Measurements from ENCODE around the gene PTCRA. TPM values are rescaled to one million over a fixed set of nuclear protein-coding genes. Genes with fewer than 3 reads are reported as not detected.
A peak's percentile ranks its signal among the peaks of the same experiment; 100 is the strongest.
"Not testable (repeated sequence)": the region's sequence is repeated elsewhere in the genome, so short reads cannot be mapped to it uniquely, and the experiment has no call there.

The PTCRA gene
- total and polyA plus RNA-seq, 2 donors from 2014 or later = not detected

- H3K9ac ChIP-seq (ENCODE audit: low read length in 3 of 3) = no peak overlapping the region
- DNase-seq (no peak), FAIRE-seq (no peak)
- TF ChIP-seq, protein P1, sequence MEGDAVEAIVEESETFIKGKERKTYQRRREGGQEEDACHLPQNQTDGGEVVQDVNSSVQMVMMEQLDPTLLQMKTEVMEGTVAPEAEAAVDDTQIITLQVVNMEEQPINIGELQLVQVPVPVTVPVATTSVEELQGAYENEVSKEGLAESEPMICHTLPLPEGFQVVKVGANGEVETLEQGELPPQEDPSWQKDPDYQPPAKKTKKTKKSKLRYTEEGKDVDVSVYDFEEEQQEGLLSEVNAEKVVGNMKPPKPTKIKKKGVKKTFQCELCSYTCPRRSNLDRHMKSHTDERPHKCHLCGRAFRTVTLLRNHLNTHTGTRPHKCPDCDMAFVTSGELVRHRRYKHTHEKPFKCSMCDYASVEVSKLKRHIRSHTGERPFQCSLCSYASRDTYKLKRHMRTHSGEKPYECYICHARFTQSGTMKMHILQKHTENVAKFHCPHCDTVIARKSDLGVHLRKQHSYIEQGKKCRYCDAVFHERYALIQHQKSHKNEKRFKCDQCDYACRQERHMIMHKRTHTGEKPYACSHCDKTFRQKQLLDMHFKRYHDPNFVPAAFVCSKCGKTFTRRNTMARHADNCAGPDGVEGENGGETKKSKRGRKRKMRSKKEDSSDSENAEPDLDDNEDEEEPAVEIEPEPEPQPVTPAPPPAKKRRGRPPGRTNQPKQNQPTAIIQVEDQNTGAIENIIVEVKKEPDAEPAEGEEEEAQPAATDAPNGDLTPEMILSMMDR (IDR thresholded peaks at IDR 0.05; ENCODE audit: borderline replicate concordance, extremely low read depth, insufficient read depth) = no peak
- H3K27me3 ChIP-seq (ENCODE audit: control insufficient read depth, insufficient read depth, low read length) = no peaks in the 10 kb centered on the region
- peaks cover 0 to 4% (median 3%) of the 10 kb centered on the region in 3 donors for H3K4me1 ChIP-seq (ENCODE audit: control insufficient read depth in 2 of 3, insufficient read depth in 2 of 3, low read depth in 1 of 3, low read length in 3 of 3)
- no peak overlapping the region for H3K27ac ChIP-seq (ENCODE audit: low read depth in 2 of 2, low read length in 2 of 2)
- intact Hi-C loops (cut with DNase I) = no loop called here
- H3K9me3 ChIP-seq (ENCODE audit: control insufficient read depth in 2 of 3, insufficient read depth in 1 of 3, low read length in 3 of 3) = no peaks in the 10 kb centered on the region
- H3K4me3 ChIP-seq (ENCODE audit: low read length in 3 of 3) = no peak overlapping the region
- H3K36me3 ChIP-seq (ENCODE audit: control insufficient read depth in 2 of 3, insufficient read depth in 3 of 3, low read length in 3 of 3) = peaks cover 11 to 28% (median 22%) of the 10 kb centered on the region in 3 donors
Measured at GRCh38 chr6:42885702-42886101, 30.2 kb upstream of the PTCRA start.

DNA sequence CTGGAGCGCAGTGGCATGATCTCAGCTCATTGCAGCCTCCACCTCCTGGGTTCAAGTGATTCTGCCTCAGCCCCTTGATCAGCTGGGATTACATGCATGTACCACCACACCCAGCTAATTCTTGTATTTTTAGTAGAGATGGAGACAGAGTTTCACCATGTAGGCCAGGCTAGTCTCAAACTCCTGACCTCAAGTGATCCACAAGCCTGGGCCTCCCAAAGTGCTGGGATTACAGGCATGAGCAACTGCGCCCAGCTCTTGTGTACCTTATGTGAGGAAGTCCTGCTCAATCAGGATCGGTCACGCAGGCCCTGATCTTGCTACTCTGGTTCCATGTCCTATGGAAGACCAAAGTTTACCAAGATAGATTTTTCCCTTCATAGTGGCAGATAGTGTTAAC is 27.7 kb upstream of the PTCRA start:
- H3K27ac ChIP-seq (ENCODE audit: low read depth in 2 of 2, low read length in 2 of 2); H3K4me1 ChIP-seq (ENCODE audit: control insufficient read depth in 2 of 3, insufficient read depth in 2 of 3, low read depth in 1 of 3, low read length in 3 of 3); FAIRE-seq; DNase-seq; H3K27me3 ChIP-seq (ENCODE audit: control insufficient read depth, insufficient read depth, low read length); H3K9me3 ChIP-seq (ENCODE audit: control insufficient read depth in 2 of 3, insufficient read depth in 1 of 3, low read length in 3 of 3); H3K4me3 ChIP-seq (ENCODE audit: low read length in 3 of 3); H3K9ac ChIP-seq (ENCODE audit: low read length in 3 of 3); intact Hi-C loops (cut with DNase I): not testable (repeated sequence)
- H3K36me3 ChIP-seq (ENCODE audit: control insufficient read depth in 2 of 3, insufficient read depth in 3 of 3, low read length in 3 of 3) = peaks cover 11 to 24% (median 22%) of the 10 kb centered on the region in 3 donors

- no peak overlapping the region for H3K27ac ChIP-seq (ENCODE audit: low read depth in 2 of 2, low read length in 2 of 2)
- DNase-seq (peak in 1 of 5 donors; percentile 7), FAIRE-seq (no peak)
- peak overlapping the region; percentile 39 to 81 (median 74) for H3K9ac ChIP-seq (ENCODE audit: low read length in 3 of 3)
- no peaks in the 10 kb centered on the region for H3K9me3 ChIP-seq (ENCODE audit: control insufficient read depth in 2 of 3, insufficient read depth in 1 of 3, low read length in 3 of 3)
- H3K36me3 ChIP-seq (ENCODE audit: control insufficient read depth in 2 of 3, insufficient read depth in 3 of 3, low read length in 3 of 3) = peaks cover 5 to 8% (median 7%) of the 10 kb centered on the region in 3 donors
- intact Hi-C loops (cut with DNase I) = no loop called here
- TF ChIP-seq, protein P1 (IDR thresholded peaks at IDR 0.05; ENCODE audit: borderline replicate concordance, extremely low read depth, insufficient read depth) = no peak
- peaks cover 0 to 7% (median 0%) of the 10 kb centered on the region in 3 donors for H3K4me1 ChIP-seq (ENCODE audit: control insufficient read depth in 2 of 3, insufficient read depth in 2 of 3, low read depth in 1 of 3, low read length in 3 of 3)
- peak overlapping the region; percentile 78 to 82 (median 78) for H3K4me3 ChIP-seq (ENCODE audit: low read length in 3 of 3)
- H3K27me3 ChIP-seq (ENCODE audit: control insufficient read depth, insufficient read depth, low read length) = no peaks in the 10 kb centered on the region
Measured at GRCh38 chr6:42889815-42890214, 26.0 kb upstream of the PTCRA start.

GRCh38 chr6:42890311-42891198 is 25.3 kb upstream of the PTCRA start:
- intact Hi-C loops (cut with DNase I) = no loop called here
- TF ChIP-seq, protein P1 (IDR thresholded peaks at IDR 0.05; ENCODE audit: borderline replicate concordance, extremely low read depth, insufficient read depth) = no peak
- Histone ChIP-seq H3K9me3 (ENCODE audit: control insufficient read depth in 2 of 3, insufficient read depth in 1 of 3, low read length in 3 of 3) (no peaks in the 10 kb centered on the region), H3K4me3 (ENCODE audit: low read length in 3 of 3) (peak overlapping the region; percentile 78 to 82 (median 78)), H3K27me3 (ENCODE audit: control insufficient read depth, insufficient read depth, low read length) (no peaks in the 10 kb centered on the region), H3K4me1 (ENCODE audit: control insufficient read depth in 2 of 3, insufficient read depth in 2 of 3, low read depth in 1 of 3, low read length in 3 of 3) (peaks cover 0 to 7% (median 0%) of the 10 kb centered on the region in 3 donors), H3K9ac (ENCODE audit: low read length in 3 of 3) (peak overlapping the region; percentile 74 to 81 (median 81)), H3K36me3 (ENCODE audit: control insufficient read depth in 2 of 3, insufficient read depth in 3 of 3, low read length in 3 of 3) (peaks cover 2 to 5% (median 3%) of the 10 kb centered on the region in 3 donors), H3K27ac (ENCODE audit: low read depth in 2 of 2, low read length in 2 of 2) (peak overlapping the region; percentile 65 to 84)
- DNase-seq (peak; percentile 95 to 98 (median 96)), FAIRE-seq (no peak)
